ENCODE results near the gene FASTKD3. TPM values are rescaled to one million over a fixed set of nuclear protein-coding genes. Genes with fewer than 3 reads are reported as not detected.

The FASTKD3 gene
- polyA plus RNA-seq, 1 donor, result 7.2 TPM

Other genes starting within 250 kb of the FASTKD3 start
- not detected for gene CFAP90, start 17.9 kb downstream of the FASTKD3 start, polyA plus RNA-seq (ENCODE audit: insufficient read length)
- gene MTRR, start 117 bp upstream of the FASTKD3 start, polyA plus RNA-seq (ENCODE audit: insufficient read length), result 26.1 TPM